Measurements from ENCODE around the gene TMEM126B.
"Not testable (repeated sequence)": the region's sequence is repeated elsewhere in the genome, so short reads cannot be mapped to it uniquely, and the experiment has no call there.

Gene TMEM126B

DNA sequence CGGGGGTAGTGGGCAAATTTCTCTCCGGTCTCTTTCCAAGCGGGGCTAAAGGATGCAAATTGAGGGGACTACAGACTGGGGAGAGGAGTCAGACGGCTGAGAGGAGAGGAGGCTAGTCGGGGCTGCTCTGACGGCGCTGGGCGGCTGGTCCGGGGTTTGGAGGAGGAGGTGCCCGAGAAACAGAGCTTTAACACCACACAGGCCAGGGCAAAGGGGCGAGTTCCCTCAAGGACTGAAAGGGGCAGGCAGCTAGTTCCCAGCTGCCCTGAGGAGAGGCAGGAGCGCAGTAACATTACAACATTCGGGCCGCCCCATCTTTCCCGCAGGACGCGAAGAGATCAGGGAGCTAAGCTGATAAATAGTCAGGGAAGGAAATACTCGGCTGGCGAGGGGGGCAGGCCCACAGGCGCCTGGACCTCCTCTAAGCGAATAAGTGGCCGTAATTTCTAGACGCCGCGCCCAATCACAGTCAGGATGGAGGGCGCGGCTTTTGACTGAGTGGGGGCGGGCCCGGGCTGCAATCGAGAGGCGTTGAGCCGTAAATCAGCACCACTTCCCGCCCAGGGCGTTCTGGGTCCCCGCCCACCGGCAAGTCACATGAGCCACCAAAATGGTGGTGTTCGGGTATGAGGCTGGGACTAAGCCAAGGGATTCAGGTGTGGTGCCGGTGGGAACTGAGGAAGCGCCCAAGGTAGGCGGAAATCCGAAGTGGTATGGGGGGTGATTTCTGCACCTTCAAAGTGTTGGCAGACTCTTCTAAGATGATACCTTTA is at the start of gene TMEM126B:
TMEM126B (plus strand) TSS at position 596 of the 773 bp plus-strand sequence; CDS start at position 611, 15 bp downstream.
- peak; percentile 99 for DNase-seq

DNA sequence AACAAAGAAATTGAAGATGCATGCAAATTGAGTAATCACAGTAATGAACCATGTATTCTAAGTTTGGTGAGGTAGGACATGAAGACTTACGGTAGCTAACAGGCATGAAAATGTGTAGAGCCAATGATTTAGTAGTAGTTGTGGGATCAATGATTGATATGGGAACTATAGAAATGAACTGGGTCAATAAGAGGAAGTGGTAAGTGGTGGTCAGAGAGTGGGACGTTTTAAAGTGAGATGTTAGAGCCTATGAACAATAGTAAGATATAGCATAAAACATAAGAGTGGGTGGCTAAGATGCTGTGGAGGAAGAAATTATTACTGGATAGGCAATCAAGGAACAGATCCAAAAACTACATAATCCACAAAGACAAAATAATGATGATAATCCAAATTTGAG is 46.3 kb upstream of the TMEM126B start:
- no peak for DNase-seq

DNA sequence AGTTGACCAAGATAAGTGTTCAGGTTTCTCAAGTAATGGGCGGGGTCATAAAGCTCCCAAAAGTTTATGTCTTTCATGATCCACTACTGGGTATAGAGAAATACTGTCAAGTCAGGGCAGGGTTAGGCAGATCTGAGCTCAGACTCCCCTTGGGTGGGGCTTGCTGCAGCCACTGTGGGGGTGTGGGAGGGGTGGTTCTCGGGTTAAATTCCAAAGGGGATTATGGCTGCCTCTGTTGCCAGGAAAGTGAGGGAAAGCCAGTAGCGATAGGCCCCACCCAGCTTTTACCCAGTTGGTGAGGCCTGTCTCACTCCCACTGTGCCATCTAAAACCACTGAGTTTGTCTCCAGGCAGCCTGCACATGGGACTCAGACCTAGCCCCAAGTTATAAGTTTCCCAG is 39.0 kb upstream of the TMEM126B start:
- DNase-seq, result no peak

DNA sequence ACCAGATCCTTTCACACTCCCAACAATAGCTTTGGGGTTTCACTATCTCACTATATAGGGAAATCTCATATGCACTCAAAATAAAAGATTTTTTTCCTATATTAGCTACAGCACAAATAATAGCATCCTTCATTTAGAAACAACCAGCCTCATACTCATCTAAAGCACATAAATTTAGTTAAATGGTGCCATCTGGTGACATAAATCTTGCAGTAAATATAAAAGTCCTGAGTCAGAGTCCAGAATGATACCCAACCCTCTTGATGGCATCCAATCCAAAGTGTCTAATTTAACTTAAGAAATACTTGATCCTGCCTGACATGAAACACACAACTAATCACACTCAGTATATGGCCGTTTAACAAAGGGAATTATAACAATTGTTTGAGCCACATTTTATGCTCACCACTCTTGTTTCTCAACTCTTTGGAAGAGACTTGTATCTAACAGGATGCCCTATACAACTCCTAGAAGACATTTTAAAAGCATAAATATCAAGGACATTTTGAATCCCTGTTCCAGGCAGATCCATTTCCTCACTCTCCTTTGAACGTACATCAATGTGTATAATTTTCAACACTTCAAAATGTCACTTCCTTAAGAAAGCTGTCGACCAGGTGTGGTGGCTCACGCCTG is 37.4 kb upstream of the TMEM126B start:
- DNase-seq, result peak; percentile 28

DNA sequence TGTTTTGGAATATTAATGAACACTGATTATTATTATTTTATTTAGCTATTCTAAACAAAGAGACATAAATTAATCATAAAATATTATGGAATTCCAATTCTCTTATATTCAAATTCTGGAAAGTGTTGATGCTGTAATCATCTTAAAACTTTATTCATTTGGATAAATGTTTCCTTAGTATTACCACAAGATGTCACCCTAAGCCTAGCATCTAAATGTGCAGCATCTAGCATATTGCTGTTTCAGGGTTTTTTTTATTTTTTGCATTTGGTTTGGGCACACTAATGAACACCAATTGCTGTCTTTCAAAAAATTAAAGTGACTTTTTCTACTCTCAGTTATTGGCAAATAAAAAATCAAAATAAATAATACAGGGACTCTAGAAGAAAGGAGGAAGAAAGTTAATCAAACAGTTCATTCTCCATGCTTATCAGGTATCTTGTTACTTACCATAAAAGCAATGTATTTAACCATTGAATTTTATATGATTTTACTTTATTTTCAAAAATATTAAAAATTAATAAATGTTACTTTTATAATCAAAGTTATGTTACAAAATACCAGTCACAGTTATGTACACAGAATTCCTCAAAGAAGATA is 33.0 kb upstream of the TMEM126B start:
- DNase-seq, result peak; percentile 44

DNA sequence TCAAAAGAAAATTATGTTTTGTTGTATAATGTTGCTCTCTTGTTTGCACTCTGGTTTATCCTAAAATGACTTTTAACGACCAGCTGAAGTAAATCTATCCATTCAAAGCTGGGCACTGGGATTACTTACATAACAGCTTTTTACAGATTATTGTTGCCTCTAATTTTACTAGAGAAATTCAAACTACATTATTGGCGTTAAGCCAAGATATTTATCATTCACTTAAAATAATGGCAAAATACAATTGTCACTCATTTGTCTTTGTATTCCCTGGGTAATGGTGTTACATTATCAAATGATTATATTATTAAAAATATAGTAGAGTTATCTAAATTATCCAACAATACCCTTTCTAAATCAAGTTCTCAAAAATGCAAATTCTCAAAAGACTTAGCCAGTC is 31.5 kb upstream of the TMEM126B start:
- DNase-seq, result no peak

DNA sequence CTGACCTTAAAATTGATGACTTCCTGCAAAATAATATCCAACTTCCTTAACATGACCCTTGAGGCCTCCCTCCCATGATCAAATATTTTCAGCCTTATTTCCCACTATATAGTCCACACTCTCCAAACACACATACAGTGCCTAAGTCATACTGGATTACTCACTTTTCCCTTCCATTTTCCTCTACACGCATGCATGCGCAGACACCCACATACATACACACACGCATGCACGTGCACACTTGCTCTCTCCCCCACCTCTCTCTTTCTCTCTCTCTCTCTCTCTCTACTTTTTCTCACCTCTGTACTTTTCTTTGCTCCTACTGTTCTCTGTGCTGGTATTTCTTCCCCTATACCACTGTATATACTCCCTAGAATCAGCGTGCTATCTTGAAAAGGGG is 29.3 kb upstream of the TMEM126B start:
- no peak for DNase-seq

DNA sequence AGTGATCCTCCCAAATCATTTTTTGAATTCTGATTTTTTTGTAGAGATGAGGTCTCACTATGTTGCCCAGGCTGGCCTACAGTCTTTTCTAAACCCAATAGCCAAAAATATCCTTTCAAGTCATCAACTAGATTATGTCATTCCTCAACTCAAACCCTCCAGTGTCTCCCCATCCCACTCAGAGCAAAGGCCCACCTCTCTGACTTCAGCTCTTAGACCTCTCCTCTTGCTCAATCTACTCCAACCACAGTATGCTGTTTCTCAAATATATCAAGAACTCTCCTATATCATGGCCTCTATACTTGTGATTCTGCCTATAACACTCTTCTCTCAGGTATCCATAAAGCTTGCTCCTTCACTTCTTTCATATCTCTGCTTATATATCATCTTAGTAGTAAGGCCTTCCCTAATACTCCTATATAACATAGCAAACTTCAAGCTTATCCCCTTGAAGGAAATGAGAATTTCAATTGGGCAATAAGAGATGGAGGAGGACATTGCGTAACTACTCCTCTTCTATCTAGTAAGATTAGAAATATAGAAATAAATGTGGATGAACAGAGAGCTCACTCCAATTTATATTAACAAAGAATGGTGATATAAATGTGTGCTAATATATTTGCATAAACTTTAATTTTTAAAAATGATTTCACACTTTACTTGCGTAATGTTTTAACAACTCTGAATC is 25.7 kb upstream of the TMEM126B start:
- no peak for DNase-seq

DNA sequence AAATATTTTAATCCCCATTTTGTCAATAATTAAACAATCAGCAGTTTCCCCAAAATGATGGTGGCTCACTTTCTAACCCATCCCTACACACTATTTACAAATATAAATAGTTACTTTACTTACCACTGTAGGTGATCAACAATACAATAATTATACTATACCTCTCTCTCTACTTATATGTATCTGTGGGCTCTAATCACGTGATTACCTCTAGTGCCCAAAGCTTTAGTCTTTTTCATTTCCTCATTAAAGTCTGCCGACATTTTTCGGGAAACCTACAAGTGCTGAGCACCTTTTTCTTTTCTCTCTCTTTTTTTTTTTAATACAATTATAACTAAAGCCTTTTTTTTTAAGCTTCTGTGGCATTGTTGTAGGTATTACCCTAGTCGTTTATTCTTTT is 25.2 kb upstream of the TMEM126B start:
- DNase-seq, result no peak

DNA sequence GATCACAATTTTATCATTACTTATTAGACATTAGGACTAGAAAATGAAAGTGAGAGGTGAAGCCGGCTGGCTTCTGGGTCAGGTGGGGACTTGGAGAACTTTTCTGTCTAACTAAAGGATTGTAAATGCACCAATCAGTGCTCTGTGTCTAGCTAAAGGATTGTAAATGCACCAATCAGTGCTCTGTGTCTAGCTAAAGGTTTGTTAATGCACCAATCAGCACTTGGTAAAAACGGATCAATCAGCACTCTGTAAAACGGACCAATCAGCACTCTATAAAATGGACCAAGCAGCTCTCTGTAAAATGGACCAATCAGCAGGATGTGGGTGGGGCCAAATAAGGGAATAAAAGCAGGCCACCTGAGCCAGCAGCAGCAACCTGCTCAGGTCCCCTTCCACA is 22.2 kb upstream of the TMEM126B start:
- not testable (repeated sequence) for DNase-seq

DNA sequence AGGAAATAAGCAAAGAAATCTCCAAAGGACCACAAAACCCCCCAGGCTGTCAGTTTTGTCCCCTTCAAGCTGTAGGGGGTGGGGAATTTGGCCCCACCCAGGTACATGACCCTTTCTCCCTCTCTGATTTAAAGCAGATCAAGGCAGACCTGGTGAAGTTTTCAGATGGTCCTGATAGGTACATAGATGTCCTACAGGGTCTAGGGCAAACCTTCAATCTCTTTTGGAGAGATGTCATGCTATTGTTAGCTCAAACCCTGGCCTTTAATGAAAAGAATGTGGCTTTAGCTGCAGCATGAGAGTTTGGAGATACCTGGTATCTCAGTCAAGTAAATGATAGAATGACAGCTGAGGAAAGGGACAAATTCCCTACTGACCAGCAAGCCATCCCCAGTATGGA is 19.8 kb upstream of the TMEM126B start:
- DNase-seq, result not testable (repeated sequence)

DNA sequence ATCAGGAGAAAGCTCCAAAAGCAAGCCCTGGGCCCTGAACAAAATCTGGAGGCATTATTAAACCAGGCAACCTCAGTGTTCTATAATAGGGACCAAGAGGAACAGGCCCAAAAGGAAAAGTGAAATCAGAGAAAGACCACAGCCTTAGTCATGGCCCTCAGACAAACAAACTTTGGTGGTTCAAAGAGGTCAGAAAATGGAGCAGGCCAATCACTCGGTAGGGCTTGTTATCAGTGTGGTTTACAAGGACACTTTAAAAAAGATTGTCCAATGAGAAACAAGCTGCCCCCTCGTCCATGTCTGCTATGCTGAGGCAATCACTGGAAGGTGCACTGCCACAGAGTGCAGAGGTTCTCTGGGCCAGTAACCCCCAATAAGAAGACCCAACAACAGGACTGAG is 19.1 kb upstream of the TMEM126B start:
- not testable (repeated sequence) for DNase-seq

DNA sequence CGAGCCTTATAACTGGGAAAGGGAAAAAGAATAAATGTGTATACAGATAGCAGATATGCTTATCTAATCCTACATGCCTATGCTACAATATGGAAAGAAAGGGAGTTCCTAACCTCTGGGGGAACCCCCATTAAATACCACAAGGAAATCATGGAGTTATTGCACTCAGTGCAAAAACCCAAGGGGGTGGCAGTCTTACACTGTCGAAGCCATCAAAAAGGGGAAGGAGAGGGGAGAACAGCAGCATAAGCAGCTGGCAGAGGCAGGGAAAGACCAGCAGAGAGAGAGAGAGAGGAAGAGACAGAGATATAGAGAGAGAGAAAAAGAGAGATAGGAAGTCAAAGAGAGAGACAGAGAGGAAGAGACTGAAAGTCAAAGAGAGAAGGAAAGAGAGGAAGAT is 16.8 kb upstream of the TMEM126B start:
- not testable (repeated sequence) for DNase-seq

DNA sequence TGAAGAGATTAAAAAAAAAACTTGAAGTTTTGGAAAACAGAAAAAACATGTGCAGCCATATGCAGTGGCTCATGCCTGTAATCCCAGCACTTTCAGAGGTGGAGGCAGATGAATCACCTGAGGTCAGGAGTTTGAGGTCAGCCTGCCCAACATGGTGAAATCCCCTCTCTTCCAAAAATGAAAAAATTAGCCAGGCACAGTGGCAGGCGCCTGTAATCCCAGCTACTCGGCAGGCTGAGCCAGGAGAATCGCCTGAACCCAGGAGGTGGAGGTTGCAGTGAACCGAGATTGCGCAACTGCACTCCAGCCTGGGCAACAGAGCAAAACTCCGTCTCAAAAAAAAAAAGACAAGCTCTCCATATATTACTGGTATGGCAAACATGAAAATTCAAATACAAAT is 8.9 kb upstream of the TMEM126B start:
- no peak for DNase-seq

DNA sequence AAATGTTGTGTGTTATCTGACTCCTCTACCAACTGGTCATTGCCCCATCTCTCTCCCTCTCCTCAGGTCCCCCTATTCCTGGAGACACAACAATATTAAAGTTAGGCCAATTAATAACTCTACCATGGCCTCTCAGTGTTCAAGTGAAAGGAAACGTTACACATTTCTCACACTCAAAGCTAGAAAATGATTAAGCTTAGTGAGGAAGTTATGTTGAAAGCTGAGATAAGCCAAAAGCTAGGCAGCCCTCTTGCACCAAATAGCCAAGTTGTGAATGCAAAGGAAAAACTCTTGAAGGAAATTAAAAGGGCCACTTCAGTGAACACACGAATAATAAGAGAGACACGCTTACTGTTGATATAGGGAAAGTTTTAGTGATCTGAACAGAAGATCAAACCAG is 8.1 kb upstream of the TMEM126B start:
- DNase-seq, result no peak

DNA sequence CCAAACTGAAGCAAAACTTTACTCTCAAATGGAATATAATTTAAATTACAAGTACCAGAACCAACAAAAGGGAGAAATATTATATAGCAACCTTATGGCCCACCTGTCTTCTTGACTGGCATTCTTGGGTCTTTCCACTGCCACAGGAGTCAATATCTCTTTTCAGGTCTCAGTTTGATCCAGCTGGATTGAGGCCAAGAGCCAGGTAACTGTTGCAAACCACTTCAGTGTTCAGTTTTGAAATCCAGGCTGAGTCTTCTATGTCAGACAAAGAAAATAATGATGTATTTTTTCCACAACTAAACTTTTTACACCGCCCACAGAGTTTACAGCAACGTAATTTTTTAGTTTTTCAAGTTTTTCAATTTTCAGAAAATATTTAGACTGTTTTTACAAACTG is 1.9 kb upstream of the TMEM126B start:
- peak; percentile 79 for DNase-seq

DNA sequence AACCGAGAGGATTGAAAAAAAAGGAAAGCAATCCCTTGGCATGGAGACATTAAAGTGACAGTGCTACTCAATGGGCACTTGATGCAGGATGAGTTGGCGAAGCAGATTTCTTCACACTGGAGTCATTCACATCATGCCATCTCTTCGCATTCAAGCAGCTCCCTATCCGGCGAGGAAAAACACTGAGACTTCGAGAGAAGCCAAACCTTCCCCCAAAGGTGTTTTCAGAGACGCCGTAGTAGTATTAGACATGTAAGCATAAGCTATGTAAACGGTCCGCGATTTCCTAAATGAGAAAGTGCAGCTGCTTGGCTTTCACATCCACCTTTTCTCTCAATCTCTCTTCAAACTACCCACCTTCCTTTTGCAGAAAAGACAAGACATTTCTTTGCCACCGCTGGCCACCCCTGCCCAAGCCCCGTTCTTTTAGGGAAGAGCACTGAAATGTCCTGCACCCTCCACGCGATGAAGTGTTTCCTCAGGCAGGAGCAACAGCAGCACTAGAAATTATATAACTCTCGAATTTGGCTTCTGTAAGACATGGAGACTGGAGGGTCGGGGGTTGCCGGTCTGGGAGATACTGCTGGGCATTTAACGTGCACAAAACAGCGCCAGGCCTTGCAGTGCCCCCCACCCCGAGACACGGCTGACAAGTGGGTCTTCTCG is 928 bp upstream of the TMEM126B start, which contains the start of gene DLG2:
DLG2 (minus strand) TSS at position 13 of the 666 bp plus-strand sequence.
- DNase-seq, result peak; percentile 46

DNA sequence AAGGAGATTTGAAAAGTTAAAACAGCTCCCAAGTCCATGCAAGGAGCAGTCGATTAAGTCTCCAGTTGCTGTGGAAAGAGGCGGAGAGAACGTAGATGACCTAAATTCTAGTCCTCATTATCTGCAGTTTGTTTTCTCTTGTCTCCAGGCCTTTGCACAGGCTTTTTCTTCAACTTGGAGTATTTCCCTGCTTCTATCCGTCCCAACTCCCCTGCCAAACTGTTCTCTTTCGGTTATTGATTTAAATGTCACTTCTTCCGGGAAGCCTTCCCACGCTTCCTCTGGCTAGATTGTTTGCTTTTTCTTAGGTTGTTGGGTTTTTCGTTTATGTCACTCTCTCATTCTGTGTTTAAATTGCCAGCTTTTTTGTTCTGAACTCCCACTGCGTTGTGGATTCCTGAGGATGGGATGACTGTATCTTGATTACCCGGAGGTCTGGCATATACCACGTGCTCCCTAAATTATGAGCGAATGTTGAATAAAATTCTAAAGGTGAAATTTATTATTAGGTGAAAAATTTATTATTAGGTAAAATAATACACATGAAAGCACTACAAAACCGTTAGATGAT is 463 bp downstream of the TMEM126B start:
- DNase-seq, result no peak

DNA sequence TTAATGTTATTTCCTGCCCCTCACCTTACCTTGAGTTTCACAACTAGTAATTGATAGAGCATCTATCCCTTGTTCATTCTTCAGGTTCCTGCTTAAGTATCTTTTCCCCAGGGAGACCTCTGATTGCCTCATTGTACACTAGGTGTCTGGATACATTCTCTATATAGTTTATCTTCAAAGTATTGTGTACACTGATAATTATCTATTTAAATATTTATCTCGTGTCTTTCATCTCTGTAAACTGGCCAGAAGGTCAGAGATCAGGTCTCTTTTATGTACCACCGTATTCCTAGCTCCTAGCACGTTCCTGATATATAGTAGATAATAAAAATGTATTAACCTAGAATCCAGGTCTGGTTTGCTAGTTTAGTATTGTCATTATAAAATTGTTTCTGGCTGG is 6.4 kb downstream of the TMEM126B start:
- no peak for DNase-seq

DNA sequence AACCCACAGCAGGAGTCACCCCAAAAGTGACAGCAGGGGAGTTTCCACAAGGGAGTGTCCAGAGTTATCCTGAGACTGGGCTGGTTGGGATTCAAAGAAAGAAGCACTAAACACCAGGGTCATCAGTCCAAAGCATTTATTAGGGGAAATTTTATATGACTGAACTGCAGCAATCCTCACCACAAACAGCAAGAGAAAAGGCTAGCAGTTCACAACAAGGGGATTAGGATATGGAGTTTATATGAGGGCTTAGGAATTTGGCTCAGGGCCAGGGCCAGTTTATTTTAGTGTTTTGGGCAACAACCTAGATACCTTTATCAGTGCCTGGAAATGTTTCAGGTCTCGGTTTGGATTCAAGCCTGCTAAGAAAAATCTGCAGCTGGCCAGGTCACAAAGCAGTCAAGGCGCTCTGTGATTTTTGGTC is 14.8 kb downstream of the TMEM126B start:
- DNase-seq, result no peak

DNA sequence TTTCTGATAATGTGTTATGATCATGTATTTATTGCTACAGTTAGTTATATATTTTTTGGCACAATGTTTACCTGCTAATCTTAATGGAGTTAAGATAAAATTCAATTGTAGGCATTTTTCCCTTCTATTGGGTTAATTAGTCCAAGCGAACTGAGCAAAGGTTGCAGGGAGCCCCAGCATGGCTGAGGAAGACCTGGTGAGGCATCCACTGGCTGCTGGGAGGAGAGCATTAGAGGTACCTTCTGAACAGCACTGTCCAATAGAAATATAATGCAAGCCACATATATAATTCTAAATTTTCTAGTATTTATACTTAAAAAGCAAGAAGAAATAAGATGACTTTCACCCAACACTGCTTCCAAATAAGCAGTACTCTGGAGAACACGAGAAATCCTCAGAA is 18.7 kb downstream of the TMEM126B start:
- DNase-seq, result no peak

DNA sequence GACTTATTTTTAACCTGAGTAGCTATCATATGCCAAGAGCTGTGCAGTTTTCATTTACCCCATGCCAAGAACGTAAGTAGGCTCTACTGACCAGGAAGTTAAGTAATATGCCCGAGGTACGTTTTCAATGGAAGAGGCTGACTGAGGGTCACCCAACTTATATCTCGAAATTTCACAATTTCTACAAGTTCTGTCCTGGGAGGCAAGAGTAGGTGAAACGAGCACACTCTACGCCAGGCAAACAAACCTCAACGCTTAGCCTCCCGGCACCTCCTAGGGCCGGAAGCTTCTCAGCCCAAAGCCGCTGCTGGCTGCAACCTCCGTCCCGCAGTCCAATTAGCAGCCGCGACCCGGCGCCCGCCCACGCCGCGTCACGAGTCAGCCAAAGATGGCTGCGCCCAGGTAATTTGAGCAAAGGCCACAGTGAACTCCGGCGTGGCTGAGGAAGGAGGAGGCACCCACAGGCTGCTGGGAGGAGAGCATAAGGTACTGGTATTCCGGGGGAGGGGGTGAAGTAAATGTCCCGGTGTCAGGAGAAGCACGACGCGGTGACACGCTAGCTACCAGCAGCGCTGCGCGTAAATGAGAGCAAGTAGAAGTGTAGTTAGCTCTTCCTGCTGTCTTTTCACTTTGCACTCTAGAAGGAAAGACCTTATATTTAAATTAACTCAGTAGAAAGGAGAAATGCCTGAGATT is 19.4 kb downstream of the TMEM126B start, which contains the start of gene TMEM126A:
TMEM126A (plus strand) TSS at position 364 of the 696 bp plus-strand sequence. CDS start 2,289 bp downstream, outside the sequence.
- DNase-seq, result peak; percentile 90

Measured in NCI-H345 (cell line).